OCI-LY7 (cell line): ENCODE measurements around the gene MAML3. TPM values are rescaled to one million over a fixed set of nuclear protein-coding genes. Genes with fewer than 3 reads are reported as not detected.

ENCODE experiments used
- BruUV-seq: library from RNA; stranded (reverse); fragments of 400-500 nt; replicated peaks from 2 replicates; lab custom pipeline; 2021; lab: Mats Ljungman, UMichigan
- CTCF ChIA-PET: fragments of 300-600 bp; sonication (Branson Sonifier 250); formaldehyde crosslinking; loops from one replicate; lab custom pipeline; 2022; ENCODE audit warnings: antibody characterized with exemption; ENCODE audit not compliant: unreplicated experiment; lab: Charles Lee
- POLR2A ChIA-PET: fragments of 300-600 bp; sonication (Branson Sonifier 250); formaldehyde crosslinking; loops from one replicate; lab custom pipeline; 2022; ENCODE audit warnings: antibody characterized with exemption; lab: Charles Lee
- DNase-seq: peaks from one replicate; pipeline ENCODE4 v3.0.0-alpha.2; 2015; ENCODE audit warnings: low spot score
- H2AFZ ChIP-seq: fragments of 200-600 bp; sonication (generic), shearing (Covaris generic); 2 replicates; pipeline ENCODE4 v1.6.1; 2014; ENCODE audit warnings: mild to moderate bottlenecking, antibody characterized with exemption, low read length, moderate library complexity
- H3K27ac ChIP-seq: fragments of 200-600 bp; sonication (generic); 2 replicates; pipeline ENCODE4 v1.5.1; 2014; ENCODE audit warnings: mixed run types, low read depth, mild to moderate bottlenecking, moderate library complexity, low read length, inconsistent platforms; ENCODE audit not compliant: poor library complexity, severe bottlenecking
- H3K36me3 ChIP-seq: fragments of 200-600 bp; sonication (generic); 2 replicates; pipeline ENCODE4 v1.6.1; 2014; ENCODE audit warnings: mild to moderate bottlenecking, antibody characterized with exemption, low read length, moderate library complexity, mixed read lengths; ENCODE audit not compliant: insufficient read depth
- H3K4me1 ChIP-seq: fragments of 200-600 bp; sonication (generic); 2 replicates; pipeline ENCODE4 v1.5.1; 2014; ENCODE audit warnings: mild to moderate bottlenecking, low read length; ENCODE audit not compliant: insufficient read depth, poor library complexity, severe bottlenecking
- H3K4me2 ChIP-seq: fragments of 200-600 bp; sonication (generic); 2 replicates; pipeline ENCODE4 v1.6.1; 2014; ENCODE audit warnings: mild to moderate bottlenecking, low read length
- H3K4me3 ChIP-seq: fragments of 200-600 bp; sonication (generic); 2 replicates; pipeline ENCODE4 v1.5.1; 2014; ENCODE audit warnings: mild to moderate bottlenecking, low read depth, low read length; ENCODE audit not compliant: poor library complexity, severe bottlenecking
- H3K79me2 ChIP-seq: fragments of 200-600 bp; sonication (generic); 2 replicates; pipeline ENCODE4 v1.6.1; 2016; ENCODE audit warnings: low read depth, mild to moderate bottlenecking, low read length, moderate library complexity, mixed read lengths; ENCODE audit not compliant: insufficient read depth
- H3K9me2 ChIP-seq: fragments of 200-600 bp; sonication (generic); 2 replicates; pipeline ENCODE4 v1.6.1; 2016; ENCODE audit warnings: mild to moderate bottlenecking, low read length, mixed read lengths; ENCODE audit not compliant: insufficient read depth
- H3K9me3 ChIP-seq: fragments of 200-600 bp; sonication (generic); 2 replicates; pipeline ENCODE4 v1.6.1; 2014; ENCODE audit warnings: mild to moderate bottlenecking, mixed run types, low read length, mixed read lengths
- H4K20me1 ChIP-seq: fragments of 200-600 bp; sonication (generic); 2 replicates; pipeline ENCODE4 v1.6.1; 2014; ENCODE audit warnings: mild to moderate bottlenecking, antibody characterized with exemption, low read length, moderate library complexity, mixed read lengths; ENCODE audit not compliant: insufficient read depth
- EZH2phosphoT487 ChIP-seq: fragments of 200-600 bp; sonication (generic); IDR thresholded peaks from 2 replicates; pipeline ENCODE4 v1.6.1; 2018; ENCODE audit warnings: low read depth, borderline replicate concordance, mild to moderate bottlenecking, mixed run types, antibody characterized with exemption, low read length, moderate library complexity, mixed read lengths
- intact Hi-C: fragments of 100-400 bp; cut with micrococcal nuclease; formaldehyde crosslinking; loops from one replicate; pipeline ENCODE4 v1.10.0; 2022; ENCODE audit not compliant: unreplicated experiment
- total RNA-seq, 2 experiments: library from RNA; depleted of rRNA in 1 of 2; stranded (reverse); fragments of >200 nt in 1 of 2; shearing (Covaris generic) in 1 of 2; gene quantifications; 2 replicates each; pipeline ENCODE4 v1.2.3, GENCODE V29; 2014 to 2022
- TF ChIP-seq, protein P1 (sequence below): fragments of 200-600 bp; sonication (generic); conservative IDR thresholded peaks from 2 replicates; pipeline ENCODE4 v1.5.1; 2014; ENCODE audit warnings: mild to moderate bottlenecking, antibody characterized with exemption, low read length, moderate library complexity, mixed read lengths

Gene MAML3
- total RNA-seq, 2 experiments from 2014 or later: 0.80 to 1.2 TPM

DNA sequence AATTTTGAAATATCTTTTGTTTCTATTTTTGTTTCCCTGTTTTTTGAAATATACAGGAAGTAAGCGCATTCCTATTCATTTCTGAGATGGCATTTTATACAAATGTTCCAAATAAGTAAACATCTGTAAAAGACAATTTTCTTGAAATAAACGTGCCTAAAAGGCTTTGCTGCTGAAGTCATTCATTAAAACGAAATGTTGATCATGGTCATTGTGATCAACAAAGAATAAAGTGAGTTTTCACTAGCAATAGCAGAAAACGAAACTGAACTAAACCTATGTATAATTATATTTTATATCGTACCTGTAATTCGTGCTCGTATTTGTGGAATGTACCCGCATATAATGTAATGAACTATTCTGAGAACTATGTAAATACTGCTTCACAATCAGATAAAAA, 267.2 kb downstream of the MAML3 start:
- H3K4me2 ChIP-seq: no peak overlapping the region; the same call in 1 of the 2 replicates
- no peaks in the 10 kb centered on the region for H3K79me2 ChIP-seq
- H3K36me3 ChIP-seq: no peaks in the 10 kb centered on the region
- no peak overlapping the region for H3K27ac ChIP-seq
- H4K20me1 ChIP-seq: no peaks in the 10 kb centered on the region
- intact Hi-C loops: no loop called here
- CTCF ChIA-PET: no interaction called here
- H3K9me3 ChIP-seq: no peaks in the 10 kb centered on the region
- no peaks in the 10 kb centered on the region for H3K9me2 ChIP-seq
- no peak overlapping the region for H3K4me3 ChIP-seq
- no peak for DNase-seq
- POLR2A ChIA-PET: interaction anchor here (0.5 kb wide), 1 partner anchor 1427 kb away, joined by 4 read pairs; no protein-coding TSS in a partner anchor
- BruUV-seq: no TSS peak
- no peaks in the 10 kb centered on the region for H3K4me1 ChIP-seq
- no peak overlapping the region for H2AFZ ChIP-seq
- no peak for TF ChIP-seq EZH2phosphoT487
- TF ChIP-seq, protein P1, sequence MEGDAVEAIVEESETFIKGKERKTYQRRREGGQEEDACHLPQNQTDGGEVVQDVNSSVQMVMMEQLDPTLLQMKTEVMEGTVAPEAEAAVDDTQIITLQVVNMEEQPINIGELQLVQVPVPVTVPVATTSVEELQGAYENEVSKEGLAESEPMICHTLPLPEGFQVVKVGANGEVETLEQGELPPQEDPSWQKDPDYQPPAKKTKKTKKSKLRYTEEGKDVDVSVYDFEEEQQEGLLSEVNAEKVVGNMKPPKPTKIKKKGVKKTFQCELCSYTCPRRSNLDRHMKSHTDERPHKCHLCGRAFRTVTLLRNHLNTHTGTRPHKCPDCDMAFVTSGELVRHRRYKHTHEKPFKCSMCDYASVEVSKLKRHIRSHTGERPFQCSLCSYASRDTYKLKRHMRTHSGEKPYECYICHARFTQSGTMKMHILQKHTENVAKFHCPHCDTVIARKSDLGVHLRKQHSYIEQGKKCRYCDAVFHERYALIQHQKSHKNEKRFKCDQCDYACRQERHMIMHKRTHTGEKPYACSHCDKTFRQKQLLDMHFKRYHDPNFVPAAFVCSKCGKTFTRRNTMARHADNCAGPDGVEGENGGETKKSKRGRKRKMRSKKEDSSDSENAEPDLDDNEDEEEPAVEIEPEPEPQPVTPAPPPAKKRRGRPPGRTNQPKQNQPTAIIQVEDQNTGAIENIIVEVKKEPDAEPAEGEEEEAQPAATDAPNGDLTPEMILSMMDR: no peak

DNA sequence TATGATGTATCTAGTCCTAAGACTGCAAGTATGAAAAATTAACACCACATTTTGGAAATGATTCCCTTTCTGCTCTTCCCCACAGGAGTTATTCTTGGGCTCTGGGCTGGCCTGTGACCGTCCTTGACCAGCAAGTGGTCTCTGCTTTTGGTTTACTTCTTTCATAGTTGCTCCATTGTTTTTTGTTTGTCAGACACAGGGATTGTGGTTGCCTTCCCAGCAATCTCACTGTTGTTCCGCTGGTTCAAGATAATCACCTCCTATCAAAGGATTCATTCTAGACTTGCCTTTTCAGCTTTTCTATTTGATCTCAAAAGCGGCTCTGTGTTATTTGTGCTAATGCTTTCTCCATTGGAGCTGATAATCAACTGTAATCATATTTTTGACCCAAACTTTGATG, 269.5 kb downstream of the MAML3 start:
- ChIA-PET CTCF (no interaction called here), POLR2A (interaction anchor here (0.7 kb wide), 1 partner anchor 113 kb away, joined by 3 read pairs; no protein-coding TSS in a partner anchor)
- Histone ChIP-seq H3K4me1 (no peaks in the 10 kb centered on the region), H4K20me1 (no peaks in the 10 kb centered on the region), H3K9me3 (no peaks in the 10 kb centered on the region), H3K9me2 (no peaks in the 10 kb centered on the region), H3K4me3 (no peak overlapping the region), H3K4me2 (no peak overlapping the region), H3K27ac (no peak overlapping the region), H3K36me3 (no peaks in the 10 kb centered on the region), H3K79me2 (no peaks in the 10 kb centered on the region), H2AFZ (no peak overlapping the region)
- BruUV-seq: no TSS peak
- DNase-seq: no peak
- TF ChIP-seq, protein P1: no peak
- TF ChIP-seq EZH2phosphoT487: no peak
- intact Hi-C loops: no loop called here

DNA sequence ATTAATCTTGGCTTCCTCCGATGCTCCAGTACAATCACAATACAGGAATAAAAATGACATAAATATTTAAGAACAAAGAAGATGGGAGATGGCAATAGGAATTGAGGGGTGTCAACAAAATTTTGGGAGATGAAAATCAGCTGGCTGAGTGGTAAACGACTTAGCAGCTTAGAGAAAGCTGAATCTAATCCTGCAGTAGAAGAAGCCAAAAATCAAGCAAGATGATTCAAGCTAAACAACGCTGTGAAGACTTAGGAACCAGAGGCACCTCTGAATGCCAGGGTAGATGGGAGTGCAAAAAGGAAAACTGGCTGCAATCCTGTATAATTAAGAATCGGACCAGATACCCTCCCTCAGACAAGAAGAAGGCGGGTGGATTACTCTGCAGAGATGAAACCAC, 273.1 kb downstream of the MAML3 start:
- Histone ChIP-seq H3K4me1 (no peaks in the 10 kb centered on the region), H3K4me3 (no peak overlapping the region), H3K36me3 (no peaks in the 10 kb centered on the region), H4K20me1 (no peaks in the 10 kb centered on the region), H3K9me2 (no peaks in the 10 kb centered on the region), H3K79me2 (no peaks in the 10 kb centered on the region), H2AFZ (no peak overlapping the region), H3K27ac (no peak overlapping the region), H3K4me2 (no peak overlapping the region), H3K9me3 (no peaks in the 10 kb centered on the region)
- BruUV-seq: no TSS peak
- intact Hi-C loops: no loop called here
- TF ChIP-seq, protein P1: no peak
- TF ChIP-seq EZH2phosphoT487: no peak
- DNase-seq: no peak
- CTCF ChIA-PET: no interaction called here
- POLR2A ChIA-PET: no interaction called here
